ENCODE measurements around the gene FHDC1.

- TF ChIP-seq, protein P1, sequence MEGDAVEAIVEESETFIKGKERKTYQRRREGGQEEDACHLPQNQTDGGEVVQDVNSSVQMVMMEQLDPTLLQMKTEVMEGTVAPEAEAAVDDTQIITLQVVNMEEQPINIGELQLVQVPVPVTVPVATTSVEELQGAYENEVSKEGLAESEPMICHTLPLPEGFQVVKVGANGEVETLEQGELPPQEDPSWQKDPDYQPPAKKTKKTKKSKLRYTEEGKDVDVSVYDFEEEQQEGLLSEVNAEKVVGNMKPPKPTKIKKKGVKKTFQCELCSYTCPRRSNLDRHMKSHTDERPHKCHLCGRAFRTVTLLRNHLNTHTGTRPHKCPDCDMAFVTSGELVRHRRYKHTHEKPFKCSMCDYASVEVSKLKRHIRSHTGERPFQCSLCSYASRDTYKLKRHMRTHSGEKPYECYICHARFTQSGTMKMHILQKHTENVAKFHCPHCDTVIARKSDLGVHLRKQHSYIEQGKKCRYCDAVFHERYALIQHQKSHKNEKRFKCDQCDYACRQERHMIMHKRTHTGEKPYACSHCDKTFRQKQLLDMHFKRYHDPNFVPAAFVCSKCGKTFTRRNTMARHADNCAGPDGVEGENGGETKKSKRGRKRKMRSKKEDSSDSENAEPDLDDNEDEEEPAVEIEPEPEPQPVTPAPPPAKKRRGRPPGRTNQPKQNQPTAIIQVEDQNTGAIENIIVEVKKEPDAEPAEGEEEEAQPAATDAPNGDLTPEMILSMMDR (IDR thresholded peaks at IDR 0.05), result no peak
- TF ChIP-seq POLR2A (IDR thresholded peaks at IDR 0.05), result no peak
Observed at GRCh38 chr4:152961014-152961772, 25.1 kb downstream of the FHDC1 start.

Data from esophagus squamous epithelium (tissue), 4 donors.